Hair follicular keratinocyte (primary cell): ENCODE results near the gene METTL22. TPM values are rescaled to one million over a fixed set of nuclear protein-coding genes. Genes with fewer than 3 reads are reported as not detected.

ENCODE experiments used
- total RNA-seq: library from RNA; depleted of rRNA; stranded (reverse); fragments of >200 nt; gene quantifications from 2 replicates; pipeline ENCODE4 v1.2.3, GENCODE V29; 2015

Gene METTL22, protein sequence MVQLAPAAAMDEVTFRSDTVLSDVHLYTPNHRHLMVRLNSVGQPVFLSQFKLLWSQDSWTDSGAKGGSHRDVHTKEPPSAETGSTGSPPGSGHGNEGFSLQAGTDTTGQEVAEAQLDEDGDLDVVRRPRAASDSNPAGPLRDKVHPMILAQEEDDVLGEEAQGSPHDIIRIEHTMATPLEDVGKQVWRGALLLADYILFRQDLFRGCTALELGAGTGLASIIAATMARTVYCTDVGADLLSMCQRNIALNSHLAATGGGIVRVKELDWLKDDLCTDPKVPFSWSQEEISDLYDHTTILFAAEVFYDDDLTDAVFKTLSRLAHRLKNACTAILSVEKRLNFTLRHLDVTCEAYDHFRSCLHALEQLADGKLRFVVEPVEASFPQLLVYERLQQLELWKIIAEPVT
- 21.1 and 23.4 TPM in 2 replicates for total RNA-seq

DNA sequence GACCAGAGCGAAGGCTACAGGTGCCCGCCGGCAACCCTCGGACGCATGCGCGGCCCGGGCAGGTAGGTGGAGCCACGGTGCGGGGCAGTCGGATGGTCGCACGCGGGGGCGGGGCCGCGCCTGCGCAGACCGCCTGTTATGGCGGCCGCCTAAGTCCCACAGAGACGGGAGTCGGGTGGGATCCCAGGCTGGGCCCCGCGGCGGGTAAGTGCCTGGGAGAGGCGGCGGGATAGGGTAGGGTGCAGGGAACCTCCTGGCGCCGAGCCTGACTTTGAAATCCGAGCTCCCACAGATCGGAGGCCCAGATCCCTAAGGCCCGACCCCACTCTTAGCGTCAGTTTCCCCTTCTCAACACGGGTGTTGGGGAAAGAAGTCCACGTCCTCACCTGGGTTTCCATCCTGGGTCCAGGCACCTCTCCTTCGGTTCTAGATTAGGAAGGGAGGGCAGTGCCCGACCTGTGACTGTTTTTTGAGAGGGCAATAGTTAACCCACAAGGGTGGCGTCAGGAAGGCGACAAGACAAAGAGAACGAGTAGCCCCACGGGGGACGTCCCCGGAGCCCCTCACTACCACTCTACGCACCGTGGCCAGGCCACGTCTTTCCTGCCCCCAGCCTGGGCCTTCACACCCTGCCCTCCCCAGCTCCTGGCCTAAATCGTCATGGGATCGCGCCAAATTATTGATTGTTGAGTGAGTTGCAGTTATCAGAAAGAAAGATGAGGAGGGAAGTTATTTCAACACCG is at the start of gene METTL22:
TSS of gene METTL22 (plus strand) at position 127 of the 743 bp plus-strand sequence. CDS start 3,968 bp downstream, outside the sequence.

DNA sequence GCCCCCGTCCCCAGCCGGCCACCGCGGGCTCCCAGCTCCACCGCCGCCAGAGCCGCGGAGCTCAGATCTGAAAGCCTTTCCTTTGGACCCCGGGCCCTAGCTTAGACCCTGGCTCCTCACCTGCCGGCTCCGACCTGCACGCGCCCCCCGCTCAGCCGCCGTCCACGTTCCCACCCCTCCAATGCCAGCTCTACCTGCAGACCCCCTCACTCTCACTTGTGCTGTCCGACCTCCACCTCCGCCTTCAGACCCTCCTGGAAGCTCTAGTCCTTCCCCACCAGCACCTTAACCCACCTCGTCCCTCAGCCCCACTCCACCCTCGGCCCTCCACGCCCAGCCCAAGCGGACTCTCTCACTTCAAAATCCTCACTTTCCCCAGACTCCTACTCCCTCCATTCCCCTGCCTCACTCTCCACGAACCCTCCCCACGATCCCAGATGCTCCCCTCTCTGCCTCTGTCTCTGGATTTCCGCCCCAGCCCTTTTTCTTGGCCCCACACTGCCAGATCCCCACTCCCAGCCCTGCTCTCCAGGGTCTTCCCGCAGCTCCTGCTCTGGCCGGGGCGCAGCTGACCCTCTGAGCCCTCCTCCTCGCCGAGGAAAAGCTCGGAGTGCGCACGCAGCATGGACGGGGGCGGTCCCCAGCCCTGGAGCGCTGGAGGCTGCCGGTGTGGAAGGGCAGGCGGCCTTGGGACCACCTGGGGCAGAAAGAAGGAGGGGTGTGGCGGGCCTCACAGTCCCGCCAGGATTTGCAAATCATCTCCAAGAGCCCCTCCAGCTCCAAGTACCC is 31.4 kb upstream of the METTL22 start, which contains the start of gene TMEM114:
TSS of gene TMEM114 (minus strand) at position 612 of the 789 bp plus-strand sequence. CDS start 673 bp downstream, outside the sequence.

DNA sequence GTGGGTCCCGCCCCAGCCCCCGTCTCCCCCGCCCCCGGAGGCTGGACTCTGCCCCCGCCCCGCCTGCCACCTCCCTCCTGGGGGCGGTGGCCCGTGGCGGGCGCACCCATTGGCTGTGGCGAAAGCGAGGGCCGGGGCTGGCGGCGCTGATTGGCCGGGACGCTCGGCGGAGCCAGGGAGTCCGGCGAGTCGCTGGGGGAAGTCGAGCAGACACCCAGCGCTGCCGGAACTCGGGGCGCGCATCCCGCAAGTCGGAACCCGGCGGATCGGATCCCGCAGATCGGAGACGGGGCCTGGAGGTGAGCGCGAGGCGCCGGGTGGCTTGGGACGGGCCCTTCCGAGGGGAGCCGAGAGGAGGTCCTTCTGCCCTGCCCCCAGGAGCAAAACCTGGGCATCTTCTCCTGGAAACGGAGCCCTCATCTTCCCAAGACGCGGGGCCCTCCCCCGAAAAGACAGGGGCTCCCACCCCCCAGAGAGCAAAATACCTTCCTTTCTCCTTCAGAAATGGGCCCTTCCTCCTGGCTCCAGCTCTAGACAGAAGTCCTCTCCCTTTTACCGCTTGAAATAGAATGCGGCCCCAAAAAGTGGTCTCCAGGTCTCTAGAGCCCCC is 53.0 kb downstream of the METTL22 start, which contains the start of gene ABAT:
TSS of gene ABAT (plus strand) at position 205 of the 610 bp plus-strand sequence. CDS start 61,123 bp downstream, outside the sequence.

Other genes with a start within 250 kb of the METTL22 start
- not detected in 2 replicates for gene TMEM114, start 31.2 kb upstream of the METTL22 start, total RNA-seq
- 3.7 and 4.5 TPM in 2 replicates for gene ABAT, start 52.9 kb downstream of the METTL22 start, total RNA-seq
- gene TMEM186, start 175.9 kb downstream of the METTL22 start, total RNA-seq = 6.4 and 7.7 TPM in 2 replicates
- gene PMM2, start 176.1 kb downstream of the METTL22 start, total RNA-seq = 38.1 and 45.6 TPM in 2 replicates
- gene CARHSP1, start 247.3 kb downstream of the METTL22 start, total RNA-seq = 250 and 259 TPM in 2 replicates